CD4-positive, alpha-beta memory T cell (primary cell): ENCODE data around the gene CRYGN. TPM values are rescaled to one million over a fixed set of nuclear protein-coding genes. Genes with fewer than 3 reads are reported as not detected.

Experiments
- CTCF ChIA-PET: fragments of 350-600 bp; sonication (Branson Sonifier 250); formaldehyde crosslinking; loops from one replicate; lab custom pipeline; 2021; ENCODE audit warnings: inconsistent platforms; ENCODE audit not compliant: partially characterized antibody; lab: Charles Lee
- POLR2A ChIA-PET: fragments of 350-600 bp; sonication (Branson Sonifier 250); formaldehyde crosslinking; loops from one replicate; lab custom pipeline; 2021; ENCODE audit not compliant: partially characterized antibody; lab: Charles Lee
- DNase-seq, 5 donors: peaks; one replicate each; pipeline versions ENCODE4 v3.0.0 to v3.0.0-alpha.2; 2020 to 2022; ENCODE audit warnings: mixed read lengths in 1 of 5
- H3K27ac ChIP-seq: one replicate; pipeline ENCODE4 v1.7.0; 2013; ENCODE audit warnings: low read depth, low read length
- H3K27me3 ChIP-seq: 2 replicates; pipeline ENCODE4 v1.7.0; 2013; ENCODE audit warnings: mild to moderate bottlenecking, low read length, moderate library complexity; ENCODE audit not compliant: insufficient read depth
- H3K36me3 ChIP-seq: 2 replicates; pipeline ENCODE4 v1.7.0; 2013; ENCODE audit warnings: mild to moderate bottlenecking, low read length, moderate library complexity; ENCODE audit not compliant: insufficient read depth
- H3K4me1 ChIP-seq: 2 replicates; pipeline ENCODE4 v1.7.0; 2013; ENCODE audit warnings: mild to moderate bottlenecking, low read length, moderate library complexity; ENCODE audit not compliant: insufficient read depth
- H3K4me3 ChIP-seq, 2 donors: one replicate each; pipeline ENCODE4 v1.7.0; 2013; ENCODE audit warnings: low read length in 2 of 2, mild to moderate bottlenecking in 1 of 2
- H3K9me3 ChIP-seq, 2 donors: one replicate each; pipeline ENCODE4 v1.7.0; 2013; ENCODE audit warnings: low read length in 2 of 2, control low read depth in 1 of 2; ENCODE audit not compliant: control insufficient read depth in 1 of 2
- H3K27ac Mint-ChIP-seq, 7 donors: one replicate each; pipeline ENCODE4 v1.8.0; 2020 to 2021; ENCODE audit warnings: mixed read lengths in 7 of 7, mild to moderate bottlenecking in 6 of 7, inconsistent platforms in 3 of 7, moderate library complexity in 3 of 7
- H3K27me3 Mint-ChIP-seq, 2 donors: one replicate each; pipeline ENCODE4 v1.8.0; 2020 to 2021; ENCODE audit warnings: mixed read lengths in 2 of 2
- H3K36me3 Mint-ChIP-seq, 2 donors: one replicate each; pipeline ENCODE4 v1.8.0; 2020 to 2021; ENCODE audit warnings: mixed read lengths in 2 of 2, inconsistent platforms in 1 of 2, mild to moderate bottlenecking in 1 of 2
- H3K4me1 Mint-ChIP-seq, 4 donors: one replicate each; pipeline ENCODE4 v1.8.0; 2020 to 2021; ENCODE audit warnings: mixed read lengths in 4 of 4, mild to moderate bottlenecking in 1 of 4
- H3K4me3 Mint-ChIP-seq, 8 donors: one replicate each; pipeline ENCODE4 v1.8.0; 2020 to 2021; ENCODE audit warnings: mixed read lengths in 8 of 8, mild to moderate bottlenecking in 7 of 8, moderate library complexity in 6 of 8, inconsistent platforms in 3 of 8
- H3K9me3 Mint-ChIP-seq, 8 donors: one replicate each; pipeline ENCODE4 v1.8.0; 2020 to 2021; ENCODE audit warnings: mixed read lengths in 8 of 8, mild to moderate bottlenecking in 5 of 8, inconsistent platforms in 3 of 8, moderate library complexity in 1 of 8
- intact Hi-C: fragments of 100-400 bp; cut with micrococcal nuclease; formaldehyde crosslinking; loops from one replicate; pipeline ENCODE4 v1.15.1; 2023
- polyA plus RNA-seq, 2 donors: library from polyadenylated mRNA; unstranded; fragments of 300-500 nt; fragmentation: Illumina TruSeq; gene quantifications; one replicate each; pipeline ENCODE4 v1.2.3, GENCODE V29; 2021
- total RNA-seq, 2 experiments: library from RNA; stranded (reverse); gene quantifications; one replicate each; pipeline ENCODE4 v1.2.3, GENCODE V29; 2021

The CRYGN gene
- total and polyA plus RNA-seq, 4 experiments from 2014 or later: 1.9 TPM; not detected in 3

DNA sequence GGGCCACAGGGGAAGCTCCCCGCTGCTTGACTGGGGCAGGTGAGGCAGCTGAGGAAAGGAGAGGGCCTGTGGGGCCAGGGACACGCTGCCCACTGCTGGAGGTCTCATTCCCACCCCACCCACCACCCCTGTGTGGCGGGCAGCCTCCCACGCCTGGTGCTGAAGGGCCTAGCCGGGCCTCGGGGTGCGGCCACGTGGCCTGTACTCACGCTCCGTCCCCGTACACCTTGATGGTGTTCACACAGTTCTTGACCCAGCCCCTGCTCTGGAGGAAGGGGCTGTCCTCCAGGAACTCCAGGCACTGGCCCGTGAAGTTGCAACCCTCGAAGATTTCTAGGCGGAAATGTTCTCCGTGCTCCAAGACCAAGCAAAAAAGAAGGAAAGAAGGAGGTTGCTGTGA is 4.0 kb downstream of the CRYGN start:
- CTCF ChIA-PET: interaction anchor here (1.1 to 3.1 kb wide), 3 partner anchors 10 to 67 kb away, joined by 4 to 18 read pairs (median 7); no protein-coding TSS in a partner anchor
- Histone ChIP-seq H3K27me3 (no peaks in the 10 kb centered on the region), H3K9me3 (no peaks in the 10 kb centered on the region), H3K4me3 (no peak overlapping the region), H3K36me3 (no peaks in the 10 kb centered on the region), H3K4me1 (peaks cover 52% of the 10 kb centered on the region), H3K27ac (no peak overlapping the region)
- H3K9me3 Mint-ChIP-seq: no peaks in the 10 kb centered on the region
- intact Hi-C loops: no loop called here
- peaks cover 16 to 54% (median 32%) of the 10 kb centered on the region in 4 donors for H3K4me1 Mint-ChIP-seq
- H3K27me3 Mint-ChIP-seq: no peaks in the 10 kb centered on the region
- POLR2A ChIA-PET: no interaction called here
- H3K36me3 Mint-ChIP-seq: no peaks in the 10 kb centered on the region
- H3K4me3 Mint-ChIP-seq: no peak overlapping the region
- no peak for DNase-seq
- H3K27ac Mint-ChIP-seq: peak overlapping the region in 1 of 7 donors; percentile 62

DNA sequence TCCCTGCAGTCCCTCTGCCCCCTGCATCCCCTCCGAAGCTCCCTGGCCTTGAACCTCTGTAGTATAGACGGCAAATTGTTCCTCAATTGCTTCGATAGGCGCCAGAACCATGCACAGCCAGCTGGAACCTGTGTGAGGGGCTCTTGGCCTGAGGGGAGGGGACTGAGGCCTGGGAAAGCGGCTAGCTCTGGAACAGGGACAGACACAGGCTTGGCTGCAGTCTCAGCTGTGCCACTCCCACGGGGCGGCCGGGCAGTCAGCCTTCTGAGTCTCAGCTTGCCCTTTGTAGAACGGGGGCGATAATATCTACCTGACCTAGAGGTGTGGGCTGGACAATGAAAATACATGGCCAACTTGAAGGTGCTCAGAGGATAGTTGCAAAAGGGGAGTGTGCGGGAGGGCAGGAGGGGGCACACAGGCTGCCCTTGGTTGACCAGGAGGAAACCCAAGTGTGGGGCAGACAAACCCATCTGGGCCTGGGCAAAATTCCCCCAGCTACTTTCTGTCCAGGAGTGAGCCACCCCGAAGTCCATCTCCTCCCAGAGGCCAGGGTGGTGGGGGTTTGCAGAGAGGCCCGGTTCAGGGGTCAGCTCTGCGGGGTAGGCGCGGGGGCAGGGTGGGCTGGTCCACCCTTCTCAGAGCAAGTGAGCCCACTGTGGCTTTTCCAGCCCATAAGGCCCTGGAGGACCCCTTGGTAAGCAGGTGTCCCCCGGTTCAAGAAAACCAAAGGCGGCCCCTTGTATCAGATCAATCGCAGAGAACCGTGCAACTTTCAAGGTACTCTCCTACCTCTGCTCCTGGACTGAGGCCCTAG is 4.6 kb downstream of the CRYGN start:
- H3K4me1 Mint-ChIP-seq: peaks cover 18 to 54% (median 32%) of the 10 kb centered on the region in 4 donors
- intact Hi-C loops: no loop called here
- no peak for DNase-seq
- H3K9me3 Mint-ChIP-seq: no peaks in the 10 kb centered on the region
- no peak overlapping the region for H3K4me3 Mint-ChIP-seq
- Histone ChIP-seq H3K36me3 (no peaks in the 10 kb centered on the region), H3K4me1 (peaks cover 52% of the 10 kb centered on the region), H3K27ac (no peak overlapping the region), H3K4me3 (no peak overlapping the region), H3K9me3 (no peaks in the 10 kb centered on the region), H3K27me3 (no peaks in the 10 kb centered on the region)
- CTCF ChIA-PET: interaction anchor here (1.0 to 3.1 kb wide), 4 partner anchors 10 to 84 kb away, joined by 3 to 18 read pairs (median 6); no protein-coding TSS in a partner anchor
- POLR2A ChIA-PET: no interaction called here
- peak overlapping the region in 2 of 7 donors; percentile 25 to 52 for H3K27ac Mint-ChIP-seq
- no peaks in the 10 kb centered on the region for H3K27me3 Mint-ChIP-seq
- no peaks in the 10 kb centered on the region for H3K36me3 Mint-ChIP-seq

DNA sequence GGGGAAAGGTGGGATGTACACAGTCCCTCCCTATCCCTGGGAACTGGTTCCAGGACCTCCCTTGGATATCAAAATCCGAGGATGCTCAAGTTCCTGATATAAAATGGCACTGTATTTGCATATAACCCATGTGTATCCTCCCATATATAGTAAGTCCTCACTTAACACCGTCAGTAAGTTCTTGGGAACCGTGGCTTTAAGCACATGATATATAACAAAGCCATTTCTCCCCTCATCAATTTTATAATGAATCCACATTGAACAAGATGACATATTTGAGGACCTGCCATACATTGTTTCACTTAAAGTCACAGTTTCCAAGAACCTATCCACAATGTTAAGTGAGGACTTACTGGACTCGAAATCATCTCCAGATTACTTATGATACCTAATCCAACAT is 5.4 kb downstream of the CRYGN start:
- H3K4me1 Mint-ChIP-seq: peaks cover 26 to 59% (median 38%) of the 10 kb centered on the region in 4 donors
- Histone ChIP-seq H3K4me3 (no peak overlapping the region), H3K9me3 (no peaks in the 10 kb centered on the region), H3K4me1 (peaks cover 55% of the 10 kb centered on the region), H3K27me3 (no peaks in the 10 kb centered on the region), H3K36me3 (no peaks in the 10 kb centered on the region), H3K27ac (no peak overlapping the region)
- ChIA-PET POLR2A (no interaction called here), CTCF (interaction anchor here (1.0 to 3.1 kb wide), 3 partner anchors 14 to 83 kb away, joined by 3 to 26 read pairs (median 7); no protein-coding TSS in a partner anchor)
- intact Hi-C loops: loop anchor here (5.0 kb wide), 2 partner anchors 52 to 82 kb away; no protein-coding TSS in a partner anchor
- peak overlapping the region in 1 of 7 donors; percentile 25 for H3K27ac Mint-ChIP-seq
- no peak overlapping the region for H3K4me3 Mint-ChIP-seq
- H3K9me3 Mint-ChIP-seq: no peaks in the 10 kb centered on the region
- H3K36me3 Mint-ChIP-seq: no peaks in the 10 kb centered on the region
- DNase-seq: no peak
- no peaks in the 10 kb centered on the region for H3K27me3 Mint-ChIP-seq

DNA sequence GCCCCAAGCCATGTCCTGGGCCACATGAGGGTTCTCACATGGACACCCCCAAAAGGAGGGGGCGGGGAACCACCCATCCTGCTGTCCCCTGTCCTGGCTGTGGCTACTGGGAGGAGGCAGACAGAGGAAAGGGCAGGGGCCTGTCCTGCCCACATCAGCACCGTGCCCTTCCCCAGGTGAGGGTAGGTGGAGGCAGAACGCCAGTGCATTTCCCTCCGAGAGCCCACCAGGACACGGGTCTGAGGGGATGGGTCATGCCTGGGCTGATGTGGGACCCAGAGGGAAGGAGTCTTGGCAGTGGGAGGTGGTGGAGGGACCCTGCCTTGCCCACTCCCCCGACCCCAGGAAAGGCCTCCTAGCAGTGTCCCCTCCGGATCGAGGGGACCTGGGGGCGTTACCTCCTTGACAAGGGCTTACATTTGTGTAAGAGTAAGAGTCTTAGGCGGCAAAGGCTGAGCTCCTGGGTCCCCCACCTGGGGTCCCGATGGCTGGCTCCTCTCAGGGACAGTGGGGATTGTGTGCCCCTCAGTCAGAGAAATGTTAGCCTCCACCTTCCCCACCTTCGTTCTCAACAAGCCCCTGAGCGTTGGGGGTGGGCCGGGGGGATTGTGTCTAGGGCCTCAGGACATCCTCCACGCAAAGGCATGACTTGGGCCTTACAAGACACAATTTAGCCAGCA is 6.1 kb downstream of the CRYGN start:
- Mint-ChIP-seq H3K4me3 (peak overlapping the region in 1 of 8 donors; percentile 69), H3K36me3 (no peaks in the 10 kb centered on the region), H3K27me3 (no peaks in the 10 kb centered on the region), H3K4me1 (peaks cover 31 to 59% (median 44%) of the 10 kb centered on the region in 4 donors), H3K9me3 (no peaks in the 10 kb centered on the region), H3K27ac (peak overlapping the region in 3 of 7 donors; percentile 83 to 94 (median 89))
- no peaks in the 10 kb centered on the region for H3K9me3 ChIP-seq
- intact Hi-C loops: loop anchor here (5.0 kb wide), 2 partner anchors 52 to 82 kb away; no protein-coding TSS in a partner anchor
- no peaks in the 10 kb centered on the region for H3K36me3 ChIP-seq
- peak overlapping the region; percentile 58 for H3K27ac ChIP-seq
- no peaks in the 10 kb centered on the region for H3K27me3 ChIP-seq
- no peak for DNase-seq
- ChIA-PET CTCF (interaction anchor here (1.0 to 3.1 kb wide), 6 partner anchors 8 to 82 kb away, joined by 3 to 26 read pairs (median 4); no protein-coding TSS in a partner anchor), POLR2A (interaction anchor here (0.6 to 1.6 kb wide), 2 partner anchors 14 to 24 kb away, joined by 4 to 12 read pairs; partner anchors contain the start of gene WDR86)
- no peak overlapping the region for H3K4me3 ChIP-seq
- peaks cover 55% of the 10 kb centered on the region for H3K4me1 ChIP-seq

DNA sequence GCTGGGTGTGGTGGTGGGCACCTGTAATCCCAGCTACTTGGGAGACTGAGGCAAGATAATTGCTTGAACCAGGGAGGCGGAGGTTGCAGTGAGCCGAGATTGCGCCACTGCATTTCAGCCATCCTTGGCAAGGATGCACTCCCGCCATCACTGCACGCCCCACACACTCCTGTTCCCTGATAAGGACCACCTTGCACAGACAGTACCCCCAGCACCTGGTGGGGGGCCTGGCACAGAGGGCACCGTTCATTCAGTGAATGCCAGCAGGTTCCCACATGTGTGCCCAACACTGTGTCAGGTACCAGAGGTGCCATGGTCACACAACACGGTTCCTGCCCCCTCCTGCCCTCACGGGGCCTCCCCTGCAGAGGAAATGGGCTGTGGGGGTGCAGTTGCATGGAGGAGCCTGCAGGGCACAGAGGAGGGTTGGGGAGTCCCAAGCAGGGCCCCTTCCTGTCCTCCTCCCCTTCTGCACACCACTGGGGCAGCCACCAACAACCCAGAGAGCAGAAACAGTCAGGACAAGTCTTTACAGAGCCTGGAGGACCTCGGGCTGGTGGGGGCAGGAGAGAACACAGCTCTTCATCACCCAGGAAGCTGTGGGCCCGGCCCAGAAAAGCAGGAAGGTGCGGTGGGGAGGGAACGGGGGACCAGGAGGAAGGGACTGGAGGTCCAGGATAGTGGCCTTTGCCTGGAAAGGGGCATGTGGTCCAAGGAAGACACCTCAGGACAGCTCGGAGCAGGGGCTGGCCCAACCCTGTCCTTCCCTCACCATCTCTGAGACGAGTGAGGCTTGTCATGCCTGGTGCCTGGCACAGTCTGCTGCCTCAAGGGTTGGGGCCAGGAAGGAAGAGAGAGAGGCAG is 7.1 kb downstream of the CRYGN start:
- Mint-ChIP-seq H3K27me3 (no peaks in the 10 kb centered on the region), H3K36me3 (no peaks in the 10 kb centered on the region), H3K4me1 (peaks cover 38 to 65% (median 52%) of the 10 kb centered on the region in 4 donors), H3K9me3 (no peaks in the 10 kb centered on the region), H3K4me3 (peak overlapping the region; percentile 46 to 85 (median 64)), H3K27ac (peak overlapping the region; percentile 80 to 94 (median 89))
- H3K4me1 ChIP-seq: peaks cover 64% of the 10 kb centered on the region
- H3K36me3 ChIP-seq: no peaks in the 10 kb centered on the region
- H3K27me3 ChIP-seq: no peaks in the 10 kb centered on the region
- ChIA-PET CTCF (interaction anchor here (1.0 to 3.1 kb wide), 5 partner anchors 9 to 64 kb away, joined by 3 to 26 read pairs (median 4); no protein-coding TSS in a partner anchor), POLR2A (interaction anchor here (0.6 to 1.6 kb wide), 4 partner anchors 8 to 81 kb away, joined by 3 to 12 read pairs (median 4); partner anchors contain the start of gene WDR86)
- H3K27ac ChIP-seq: peak overlapping the region; percentile 58
- intact Hi-C loops: loop anchor here (5.0 kb wide), 2 partner anchors 51 to 81 kb away; no protein-coding TSS in a partner anchor
- H3K4me3 ChIP-seq: no peak overlapping the region
- no peaks in the 10 kb centered on the region for H3K9me3 ChIP-seq
- peak; percentile 54 to 71 (median 63) for DNase-seq

DNA sequence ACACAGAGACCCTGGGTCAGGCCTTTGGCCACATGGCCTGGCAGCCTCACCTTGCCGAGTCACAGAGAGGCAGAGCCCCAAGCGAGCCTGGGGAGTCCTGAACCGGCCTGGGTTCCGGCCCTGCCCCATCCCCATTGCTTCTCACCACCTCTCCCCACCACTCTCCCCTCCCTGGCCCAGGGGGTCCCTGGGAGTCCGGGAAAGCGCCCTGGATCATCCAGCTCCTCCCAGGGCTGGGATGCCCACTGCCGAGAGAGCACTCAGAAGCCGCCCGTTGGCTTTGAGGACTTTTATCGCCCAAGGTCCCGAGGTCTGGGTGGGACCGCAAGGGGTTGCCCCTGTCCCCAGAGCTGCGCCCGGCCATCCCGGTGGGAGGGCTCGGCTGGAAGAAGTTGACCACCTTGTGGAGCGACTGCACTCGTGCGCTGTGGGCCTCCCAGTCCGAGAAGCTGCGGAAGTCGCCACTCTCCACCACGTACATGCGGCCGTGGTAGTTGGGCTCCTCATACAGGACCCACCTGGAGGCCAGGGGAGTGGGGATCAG is 8.1 kb downstream of the CRYGN start:
- H3K4me3 ChIP-seq: no peak overlapping the region
- Mint-ChIP-seq H3K36me3 (no peaks in the 10 kb centered on the region), H3K4me3 (peak overlapping the region in 2 of 8 donors; percentile 9 to 20), H3K4me1 (peaks cover 40 to 72% (median 57%) of the 10 kb centered on the region in 4 donors), H3K27ac (peak overlapping the region in 5 of 7 donors; percentile 22 to 91 (median 47)), H3K9me3 (no peaks in the 10 kb centered on the region), H3K27me3 (no peaks in the 10 kb centered on the region)
- DNase-seq: no peak
- no peaks in the 10 kb centered on the region for H3K27me3 ChIP-seq
- H3K27ac ChIP-seq: peak overlapping the region; percentile 2
- CTCF ChIA-PET: interaction anchor here (1.6 to 3.1 kb wide), 2 partner anchors 10 to 16 kb away, joined by 4 to 26 read pairs; no protein-coding TSS in a partner anchor
- no peaks in the 10 kb centered on the region for H3K9me3 ChIP-seq
- POLR2A ChIA-PET: interaction anchor here (1.1 to 4.2 kb wide), 3 partner anchors 9 to 80 kb away, joined by 3 to 21 read pairs (median 4); no protein-coding TSS in a partner anchor
- intact Hi-C loops: loop anchor here (5.0 kb wide), 2 partner anchors 50 to 80 kb away; no protein-coding TSS in a partner anchor
- H3K36me3 ChIP-seq: no peaks in the 10 kb centered on the region
- peaks cover 74% of the 10 kb centered on the region for H3K4me1 ChIP-seq
